ENCODE results near the gene EXOC3. TPM values are rescaled to one million over a fixed set of nuclear protein-coding genes. Genes with fewer than 3 reads are reported as not detected.
A peak's percentile ranks its signal among the peaks of the same experiment; 100 is the strongest.

EXOC3 gene
- polyA plus RNA-seq, 3 donors: 33.2 to 59.7 (median 53.8) TPM

DNA sequence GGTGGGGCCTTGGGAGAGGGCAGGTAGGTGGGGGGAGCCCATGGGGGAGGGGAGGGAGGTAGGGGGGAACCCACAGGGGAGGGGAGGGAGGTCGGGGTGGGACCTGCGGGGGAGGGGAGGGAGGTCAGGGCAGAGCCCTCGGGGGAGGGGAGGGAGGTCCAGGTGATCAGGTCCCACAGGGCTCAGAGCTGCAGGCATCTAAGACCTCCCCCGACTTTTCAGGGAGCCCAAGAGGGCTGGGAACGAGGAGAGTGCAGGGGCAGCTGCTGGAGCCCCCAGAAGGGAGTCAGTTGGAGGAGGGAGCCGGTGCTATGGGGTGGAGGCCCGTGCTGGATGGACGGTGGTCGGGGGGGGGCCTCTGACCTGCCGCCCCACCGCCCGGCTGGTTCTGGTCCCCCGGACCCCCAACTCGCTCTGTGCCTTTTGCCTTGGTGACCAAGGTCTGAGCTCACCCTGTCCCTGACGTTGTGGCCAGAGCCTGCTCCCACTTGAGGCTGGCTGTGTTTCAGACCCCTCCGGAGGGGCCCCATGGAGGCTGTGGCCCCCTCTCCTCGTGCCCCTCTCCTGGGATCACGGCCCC lies 49.4 kb downstream of the EXOC3 start:
- 79% methylated on average over 13 of the region's 18 CpGs for WGBS (ENCODE audit: insufficient coverage)
- no peak for DNase-seq
- no peaks in the 10 kb centered on the region for H3K9me3 ChIP-seq (replicated peaks in 1 of 2; ENCODE audit: control insufficient read depth in 1 of 2, insufficient read depth in 1 of 2, low read length in 2 of 2)
- H3K79me2 ChIP-seq (ENCODE audit: insufficient read depth, low read length): no peaks in the 10 kb centered on the region
- H3K36me3 ChIP-seq (replicated peaks in 1 of 2; ENCODE audit: control insufficient read depth in 1 of 2, insufficient read depth in 2 of 2, low read length in 2 of 2): no peaks in the 10 kb centered on the region
- no peak overlapping the region for H2AFZ ChIP-seq (ENCODE audit: insufficient read depth, low read depth, low read length, poor library complexity, severe bottlenecking)
- Mint-ChIP-seq H3K27me3 (ENCODE audit: low read depth in 3 of 3) (peaks cover 2 to 34% (median 12%) of the 10 kb centered on the region in 3 donors), H3K9me3 (peaks cover 0 to 11% (median 7%) of the 10 kb centered on the region in 7 donors), H3K36me3 (no peaks in the 10 kb centered on the region), H3K4me1 (no peaks in the 10 kb centered on the region), H3K4me3 (no peak overlapping the region), H3K27ac (no peak overlapping the region)
- no peak overlapping the region for H3K4me2 ChIP-seq (replicated peaks; ENCODE audit: extremely low read depth, low read length, poor library complexity, severe bottlenecking)
- H3K4me3 ChIP-seq (replicated peaks in 1 of 3; ENCODE audit: low read depth in 2 of 3, low read length in 3 of 3): no peak overlapping the region
- no peak overlapping the region for H3K27ac ChIP-seq (ENCODE audit: low read depth in 1 of 2, low read length in 2 of 2)
- intact Hi-C loops (cut with micrococcal nuclease): no loop called here
- H3K4me1 ChIP-seq (ENCODE audit: control insufficient read depth in 1 of 2, insufficient read depth in 2 of 2, low read length in 2 of 2): no peaks in the 10 kb centered on the region
- H4K20me1 ChIP-seq (ENCODE audit: insufficient read depth, low read length): no peaks in the 10 kb centered on the region
- no peak for TF ChIP-seq CTCF (IDR thresholded peaks at IDR 0.05)
- H3K9ac ChIP-seq (ENCODE audit: insufficient read depth, low read length, poor library complexity, severe bottlenecking): no peak overlapping the region
- no peaks in the 10 kb centered on the region for H3K27me3 ChIP-seq (ENCODE audit: control insufficient read depth in 2 of 2, insufficient read depth in 2 of 2, low read length in 2 of 2)

DNA sequence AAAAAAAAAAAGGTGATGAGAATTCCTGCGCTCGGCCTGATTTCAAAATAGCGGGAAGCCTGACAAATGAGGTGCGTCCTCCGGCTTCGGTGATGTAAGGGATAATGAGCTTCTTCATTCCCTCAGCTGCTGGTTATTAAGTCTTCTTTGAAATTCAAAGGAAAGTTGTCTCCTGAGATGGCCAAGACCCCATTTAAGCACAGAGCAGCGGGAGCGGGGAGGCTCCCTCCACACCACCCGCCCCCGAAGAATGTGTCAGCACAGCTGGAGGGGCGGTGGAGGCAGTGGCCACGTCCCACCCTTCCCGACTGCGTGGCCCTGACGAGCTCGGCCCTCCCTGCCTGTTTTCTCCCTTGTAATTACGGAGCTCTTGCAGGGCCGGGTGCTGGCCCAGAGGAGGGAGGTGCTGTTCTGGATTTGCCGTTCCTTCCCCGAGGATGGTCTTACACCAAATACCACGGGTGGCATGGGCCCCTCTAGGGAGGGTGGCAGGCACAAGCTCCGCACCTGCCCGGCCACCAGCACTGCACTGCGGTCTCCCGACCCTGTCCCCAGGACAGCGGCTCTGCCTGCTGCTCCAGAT lies 50.2 kb downstream of the EXOC3 start:
- Mint-ChIP-seq H3K4me3 (no peak overlapping the region), H3K27ac (peak overlapping the region in 1 of 7 donors; percentile 41), H3K9me3 (peaks cover 0 to 3% (median 0%) of the 10 kb centered on the region in 7 donors), H3K27me3 (ENCODE audit: low read depth in 3 of 3) (peaks cover under 1 to 38% (median 13%) of the 10 kb centered on the region in 3 donors), H3K4me1 (no peaks in the 10 kb centered on the region), H3K36me3 (no peaks in the 10 kb centered on the region)
- H3K79me2 ChIP-seq (ENCODE audit: insufficient read depth, low read length): no peaks in the 10 kb centered on the region
- no peak for DNase-seq
- TF ChIP-seq CTCF (IDR thresholded peaks at IDR 0.05): no peak
- 88% methylated on average over 24 of the region's 26 CpGs for WGBS (ENCODE audit: insufficient coverage)
- no peaks in the 10 kb centered on the region for H3K9me3 ChIP-seq (replicated peaks in 1 of 2; ENCODE audit: control insufficient read depth in 1 of 2, insufficient read depth in 1 of 2, low read length in 2 of 2)
- no peak overlapping the region for H2AFZ ChIP-seq (ENCODE audit: insufficient read depth, low read depth, low read length, poor library complexity, severe bottlenecking)
- H3K36me3 ChIP-seq (replicated peaks in 1 of 2; ENCODE audit: control insufficient read depth in 1 of 2, insufficient read depth in 2 of 2, low read length in 2 of 2): no peaks in the 10 kb centered on the region
- no peaks in the 10 kb centered on the region for H3K27me3 ChIP-seq (ENCODE audit: control insufficient read depth in 2 of 2, insufficient read depth in 2 of 2, low read length in 2 of 2)
- H3K4me3 ChIP-seq (replicated peaks in 1 of 3; ENCODE audit: low read depth in 2 of 3, low read length in 3 of 3): no peak overlapping the region
- H4K20me1 ChIP-seq (ENCODE audit: insufficient read depth, low read length): no peaks in the 10 kb centered on the region
- intact Hi-C loops (cut with micrococcal nuclease): no loop called here
- no peak overlapping the region for H3K9ac ChIP-seq (ENCODE audit: insufficient read depth, low read length, poor library complexity, severe bottlenecking)
- H3K27ac ChIP-seq (ENCODE audit: low read depth in 1 of 2, low read length in 2 of 2): no peak overlapping the region
- H3K4me2 ChIP-seq (replicated peaks; ENCODE audit: extremely low read depth, low read length, poor library complexity, severe bottlenecking): no peak overlapping the region
- H3K4me1 ChIP-seq (ENCODE audit: control insufficient read depth in 1 of 2, insufficient read depth in 2 of 2, low read length in 2 of 2): no peaks in the 10 kb centered on the region
